ENCODE measurements around the gene KIAA0319L. TPM values are rescaled to one million over a fixed set of nuclear protein-coding genes. Genes with fewer than 3 reads are reported as not detected.

The KIAA0319L gene
- polyA plus RNA-seq, 1 donor (not counting 4 experiments of a cell fraction or from before 2014, with no cell fraction given): 23.8 TPM

GRCh38 chr1:35563166-35563565 lies 6.0 kb upstream of the KIAA0319L start:
- no peak overlapping the region for H3K4me3 ChIP-seq (ENCODE audit: control insufficient read depth in 2 of 3, extremely low read depth in 1 of 3, insufficient read depth in 2 of 3, low read depth in 1 of 3, low read length in 3 of 3)
- H3K36me3 ChIP-seq (ENCODE audit: control insufficient read depth in 2 of 2, extremely low read depth in 1 of 2, insufficient read depth in 2 of 2, low read length in 2 of 2): peaks cover 13 to 19% of the 10 kb centered on the region in 2 experiments
- H3K27me3 ChIP-seq (ENCODE audit: control insufficient read depth, extremely low read depth, insufficient read depth, low read length): no peaks in the 10 kb centered on the region
- DNase-seq (ENCODE audit: low read depth, low spot score): no peak
- dilution Hi-C loops (cut with MboI; ENCODE audit: extremely low pct_ligation_motif_present, low sequenced_read_pairs): no loop called here
- H3K4me2 ChIP-seq (ENCODE audit: control insufficient read depth, extremely low read depth, insufficient read depth, low read depth, low read length): no peak overlapping the region
- H3K27ac ChIP-seq (ENCODE audit: control insufficient read depth, insufficient read depth, low read length): no peak overlapping the region
- H3K9me3 ChIP-seq (ENCODE audit: control insufficient read depth, low read depth, low read length): no peaks in the 10 kb centered on the region
- H4K20me1 ChIP-seq (ENCODE audit: control insufficient read depth, extremely low read depth, insufficient read depth, low read length): peaks cover 16% of the 10 kb centered on the region
- no peaks in the 10 kb centered on the region for H3K9me1 ChIP-seq (ENCODE audit: control insufficient read depth, extremely low read depth, insufficient read depth, low read length)
- no peak overlapping the region for H3K9ac ChIP-seq (ENCODE audit: control insufficient read depth, extremely low read depth, insufficient read depth, low read length)
- H3K79me2 ChIP-seq (ENCODE audit: control insufficient read depth, insufficient read depth, low read length): no peaks in the 10 kb centered on the region
- no peak overlapping the region for H2AFZ ChIP-seq (ENCODE audit: control insufficient read depth, low read length)
- no peak for FAIRE-seq
- peaks cover 38% of the 10 kb centered on the region for H3K4me1 ChIP-seq (ENCODE audit: control insufficient read depth, extremely low read depth, insufficient read depth, low read length)
- TF ChIP-seq, protein P1, sequence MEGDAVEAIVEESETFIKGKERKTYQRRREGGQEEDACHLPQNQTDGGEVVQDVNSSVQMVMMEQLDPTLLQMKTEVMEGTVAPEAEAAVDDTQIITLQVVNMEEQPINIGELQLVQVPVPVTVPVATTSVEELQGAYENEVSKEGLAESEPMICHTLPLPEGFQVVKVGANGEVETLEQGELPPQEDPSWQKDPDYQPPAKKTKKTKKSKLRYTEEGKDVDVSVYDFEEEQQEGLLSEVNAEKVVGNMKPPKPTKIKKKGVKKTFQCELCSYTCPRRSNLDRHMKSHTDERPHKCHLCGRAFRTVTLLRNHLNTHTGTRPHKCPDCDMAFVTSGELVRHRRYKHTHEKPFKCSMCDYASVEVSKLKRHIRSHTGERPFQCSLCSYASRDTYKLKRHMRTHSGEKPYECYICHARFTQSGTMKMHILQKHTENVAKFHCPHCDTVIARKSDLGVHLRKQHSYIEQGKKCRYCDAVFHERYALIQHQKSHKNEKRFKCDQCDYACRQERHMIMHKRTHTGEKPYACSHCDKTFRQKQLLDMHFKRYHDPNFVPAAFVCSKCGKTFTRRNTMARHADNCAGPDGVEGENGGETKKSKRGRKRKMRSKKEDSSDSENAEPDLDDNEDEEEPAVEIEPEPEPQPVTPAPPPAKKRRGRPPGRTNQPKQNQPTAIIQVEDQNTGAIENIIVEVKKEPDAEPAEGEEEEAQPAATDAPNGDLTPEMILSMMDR (optimal IDR thresholded peaks at IDR 0.05 in 1 of 3, IDR thresholded peaks at IDR 0.05 in 1 of 3, conservative IDR thresholded peaks at IDR 0.05 in 1 of 3; ENCODE audit: extremely low read depth in 1 of 3, insufficient read depth in 2 of 3, low read length in 3 of 3): no peak
- no peak for TF ChIP-seq EZH2 (IDR thresholded peaks at IDR 0.05; ENCODE audit: low read length)

GRCh38 chr1:35561972-35562680 lies 4.9 kb upstream of the KIAA0319L start:
- Histone ChIP-seq H3K9ac (ENCODE audit: control insufficient read depth, extremely low read depth, insufficient read depth, low read length) (no peak overlapping the region), H3K9me1 (ENCODE audit: control insufficient read depth, extremely low read depth, insufficient read depth, low read length) (no peaks in the 10 kb centered on the region), H3K27me3 (ENCODE audit: control insufficient read depth, extremely low read depth, insufficient read depth, low read length) (no peaks in the 10 kb centered on the region), H3K36me3 (ENCODE audit: control insufficient read depth in 2 of 2, extremely low read depth in 1 of 2, insufficient read depth in 2 of 2, low read length in 2 of 2) (peaks cover 13 to 19% of the 10 kb centered on the region in 2 experiments), H3K9me3 (ENCODE audit: control insufficient read depth, low read depth, low read length) (no peaks in the 10 kb centered on the region), H3K79me2 (ENCODE audit: control insufficient read depth, insufficient read depth, low read length) (no peaks in the 10 kb centered on the region), H2AFZ (ENCODE audit: control insufficient read depth, low read length) (no peak overlapping the region), H3K27ac (ENCODE audit: control insufficient read depth, insufficient read depth, low read length) (no peak overlapping the region), H3K4me1 (ENCODE audit: control insufficient read depth, extremely low read depth, insufficient read depth, low read length) (peaks cover 39% of the 10 kb centered on the region), H3K4me3 (ENCODE audit: control insufficient read depth in 2 of 3, extremely low read depth in 1 of 3, insufficient read depth in 2 of 3, low read depth in 1 of 3, low read length in 3 of 3) (no peak overlapping the region), H3K4me2 (ENCODE audit: control insufficient read depth, extremely low read depth, insufficient read depth, low read depth, low read length) (no peak overlapping the region), H4K20me1 (ENCODE audit: control insufficient read depth, extremely low read depth, insufficient read depth, low read length) (peaks cover 16% of the 10 kb centered on the region)
- DNase-seq (ENCODE audit: low read depth, low spot score): no peak
- TF ChIP-seq, protein P1 (optimal IDR thresholded peaks at IDR 0.05 in 1 of 3, IDR thresholded peaks at IDR 0.05 in 1 of 3, conservative IDR thresholded peaks at IDR 0.05 in 1 of 3; ENCODE audit: extremely low read depth in 1 of 3, insufficient read depth in 2 of 3, low read length in 3 of 3): no peak
- no peak for TF ChIP-seq EZH2 (IDR thresholded peaks at IDR 0.05; ENCODE audit: low read length)
- dilution Hi-C loops (cut with MboI; ENCODE audit: extremely low pct_ligation_motif_present, low sequenced_read_pairs): no loop called here
- no peak for FAIRE-seq

Measured in keratinocyte (primary cell).